ENCODE measurements around the gene SHMT2.

DNA sequence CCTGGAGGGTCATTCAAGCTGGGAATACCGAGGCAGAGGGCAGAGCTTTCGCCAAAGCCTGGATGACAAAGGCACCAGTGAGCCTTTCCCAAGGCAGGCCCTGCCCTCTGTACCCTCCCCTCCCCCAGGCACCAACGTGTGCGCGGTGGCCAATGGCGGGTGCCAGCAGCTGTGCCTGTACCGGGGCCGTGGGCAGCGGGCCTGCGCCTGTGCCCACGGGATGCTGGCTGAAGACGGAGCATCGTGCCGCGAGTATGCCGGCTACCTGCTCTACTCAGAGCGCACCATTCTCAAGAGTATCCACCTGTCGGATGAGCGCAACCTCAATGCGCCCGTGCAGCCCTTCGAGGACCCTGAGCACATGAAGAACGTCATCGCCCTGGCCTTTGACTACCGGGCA, 44.1 kb upstream of the SHMT2 start:
- TF ChIP-seq POLR2A (IDR thresholded peaks at IDR 0.05; ENCODE audit: low read depth, low read length) (no peak), MXI1 (IDR thresholded peaks at IDR 0.05; ENCODE audit: borderline replicate concordance, low read depth, low read length) (no peak), RFX5 (IDR thresholded peaks at IDR 0.05; ENCODE audit: low read depth, low read length) (no peak), SMC3 (IDR thresholded peaks at IDR 0.05; ENCODE audit: low read depth, low read length) (no peak), RAD21 (IDR thresholded peaks at IDR 0.05; ENCODE audit: low read length) (no peak), FOS (IDR thresholded peaks at IDR 0.05; ENCODE audit: low read depth, low read length) (no peak), CEBPB (IDR thresholded peaks at IDR 0.05; ENCODE audit: low read depth, low read length) (no peak), RCOR1 (IDR thresholded peaks at IDR 0.05; ENCODE audit: insufficient replicate concordance, low read length) (no peak), BHLHE40 (IDR thresholded peaks at IDR 0.05; ENCODE audit: low read depth, low read length) (no peak), MAFK (IDR thresholded peaks at IDR 0.05; ENCODE audit: low read depth, low read length) (no peak)
- TF ChIP-seq, protein P1, sequence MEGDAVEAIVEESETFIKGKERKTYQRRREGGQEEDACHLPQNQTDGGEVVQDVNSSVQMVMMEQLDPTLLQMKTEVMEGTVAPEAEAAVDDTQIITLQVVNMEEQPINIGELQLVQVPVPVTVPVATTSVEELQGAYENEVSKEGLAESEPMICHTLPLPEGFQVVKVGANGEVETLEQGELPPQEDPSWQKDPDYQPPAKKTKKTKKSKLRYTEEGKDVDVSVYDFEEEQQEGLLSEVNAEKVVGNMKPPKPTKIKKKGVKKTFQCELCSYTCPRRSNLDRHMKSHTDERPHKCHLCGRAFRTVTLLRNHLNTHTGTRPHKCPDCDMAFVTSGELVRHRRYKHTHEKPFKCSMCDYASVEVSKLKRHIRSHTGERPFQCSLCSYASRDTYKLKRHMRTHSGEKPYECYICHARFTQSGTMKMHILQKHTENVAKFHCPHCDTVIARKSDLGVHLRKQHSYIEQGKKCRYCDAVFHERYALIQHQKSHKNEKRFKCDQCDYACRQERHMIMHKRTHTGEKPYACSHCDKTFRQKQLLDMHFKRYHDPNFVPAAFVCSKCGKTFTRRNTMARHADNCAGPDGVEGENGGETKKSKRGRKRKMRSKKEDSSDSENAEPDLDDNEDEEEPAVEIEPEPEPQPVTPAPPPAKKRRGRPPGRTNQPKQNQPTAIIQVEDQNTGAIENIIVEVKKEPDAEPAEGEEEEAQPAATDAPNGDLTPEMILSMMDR (conservative IDR thresholded peaks at IDR 0.05; ENCODE audit: low read depth, low read length), result no peak

Measured in IMR-90 (cell line).